Tibial nerve (tissue), 4 donors: Measurements from ENCODE around the gene CXXC5. TPM values are rescaled to one million over a fixed set of nuclear protein-coding genes. Genes with fewer than 3 reads are reported as not detected.

Experiments
- DNase-seq, 2 donors: peaks; one replicate each; pipeline ENCODE4 v3.0.0-alpha.2; 2019; ENCODE audit warnings: low spot score in 2 of 2
- H3K27ac ChIP-seq, 4 donors: fragments of 200-600 bp; sonication (generic) in 3 of 4; one replicate each; pipeline ENCODE4 v1.5.1; 2017 to 2019; ENCODE audit warnings: mild to moderate bottlenecking in 1 of 4
- H3K27me3 ChIP-seq, 2 donors: fragments of 200-600 bp; sonication (generic) in 1 of 2; one replicate each; pipeline versions ENCODE4 v1.5.1 to v1.6.0; 2017 to 2019
- H3K36me3 ChIP-seq, 3 donors: fragments of 200-600 bp; sonication (generic); one replicate each; pipeline ENCODE4 v1.5.1; 2018 to 2019
- H3K4me1 ChIP-seq, 4 donors: fragments of 200-600 bp; sonication (generic) in 3 of 4; one replicate each; pipeline ENCODE4 v1.5.1; 2017 to 2019
- H3K4me3 ChIP-seq, 4 donors: fragments of 200-600 bp; sonication (generic) in 3 of 4; one replicate each; pipeline ENCODE4 v1.5.1; 2017 to 2019; ENCODE audit warnings: mild to moderate bottlenecking in 1 of 4, moderate library complexity in 1 of 4
- H3K9me3 ChIP-seq, 4 donors: fragments of 200-600 bp; sonication (generic) in 3 of 4; one replicate each; pipeline ENCODE4 v1.5.1; 2017 to 2019
- EP300 ChIP-seq, 2 donors: sonication (generic); formaldehyde crosslinking; IDR thresholded peaks; one replicate each; pipeline ENCODE4 v1.6.1; 2017; ENCODE audit warnings: antibody characterized with exemption in 2 of 2, mild to moderate bottlenecking in 1 of 2
- POLR2A ChIP-seq, 2 donors: fragments of 450-650 bp; IDR thresholded peaks; one replicate each; pipeline ENCODE4 v1.6.1; 2017; ENCODE audit warnings: antibody characterized with exemption in 2 of 2, mild to moderate bottlenecking in 2 of 2, moderate library complexity in 2 of 2
- WGBS, 2 donors: methylation state at CpG; one replicate each; pipeline ENCODE4 v1.1.5; 2018; 5-methylcytosine and 5-hydroxymethylcytosine counted together
- total RNA-seq, 4 donors: library from RNA; depleted of rRNA; stranded (reverse); fragments of >200 nt; gene quantifications; one replicate each; pipeline ENCODE4 v1.1.0, GENCODE V29; 2016
- TF ChIP-seq, protein P1 (sequence below), 5 experiments: fragments of 200-600 bp in 3 of 5; fragments of 450-650 bp in 2 of 5; sonication (generic) in 3 of 5; IDR thresholded peaks; one replicate each; pipeline ENCODE4 v1.5.1; 2016 to 2019; ENCODE audit warnings: antibody characterized with exemption in 5 of 5, mild to moderate bottlenecking in 3 of 5, moderate library complexity in 2 of 5

Gene CXXC5
- total RNA-seq, 4 donors from 2014 or later, result 45.0 to 80.4 (median 67.0) TPM

DNA sequence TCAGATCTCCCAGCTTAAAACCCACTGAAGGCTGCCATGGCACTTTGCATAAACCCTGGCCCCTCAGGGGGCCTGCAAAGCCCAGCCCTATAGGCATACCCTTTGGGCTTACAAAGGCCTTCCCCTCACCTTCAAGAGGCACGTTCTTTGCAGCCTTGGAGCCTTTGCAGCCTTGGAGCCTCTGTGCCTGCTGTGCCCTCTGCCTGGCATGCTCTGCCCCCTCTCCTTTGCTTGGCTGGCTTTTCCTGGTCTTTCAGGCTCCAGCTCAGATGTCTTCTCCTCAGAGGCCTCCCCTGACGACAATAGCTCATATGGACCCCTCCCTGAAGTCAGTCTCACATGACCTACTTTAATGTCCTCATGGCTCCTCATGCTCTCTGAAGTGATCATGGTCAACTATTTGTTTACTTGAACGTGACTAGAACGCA lies 60.3 kb downstream of the CXXC5 start:
- no peaks in the 10 kb centered on the region for H3K36me3 ChIP-seq
- peak overlapping the region in 3 of 4 donors; percentile 67 to 89 (median 87) for H3K27ac ChIP-seq
- peaks cover 0 to 44% (median 36%) of the 10 kb centered on the region in 4 donors for H3K4me1 ChIP-seq
- H3K27me3 ChIP-seq, result peaks cover 0 to 5% of the 10 kb centered on the region in 2 donors
- WGBS, 2 donors, result 53 to 58% methylated on average over 4 of the region's 4 CpGs
- no peak for TF ChIP-seq EP300 (IDR thresholded peaks at IDR 0.05)
- no peak for TF ChIP-seq POLR2A (IDR thresholded peaks at IDR 0.05)
- TF ChIP-seq, protein P1, sequence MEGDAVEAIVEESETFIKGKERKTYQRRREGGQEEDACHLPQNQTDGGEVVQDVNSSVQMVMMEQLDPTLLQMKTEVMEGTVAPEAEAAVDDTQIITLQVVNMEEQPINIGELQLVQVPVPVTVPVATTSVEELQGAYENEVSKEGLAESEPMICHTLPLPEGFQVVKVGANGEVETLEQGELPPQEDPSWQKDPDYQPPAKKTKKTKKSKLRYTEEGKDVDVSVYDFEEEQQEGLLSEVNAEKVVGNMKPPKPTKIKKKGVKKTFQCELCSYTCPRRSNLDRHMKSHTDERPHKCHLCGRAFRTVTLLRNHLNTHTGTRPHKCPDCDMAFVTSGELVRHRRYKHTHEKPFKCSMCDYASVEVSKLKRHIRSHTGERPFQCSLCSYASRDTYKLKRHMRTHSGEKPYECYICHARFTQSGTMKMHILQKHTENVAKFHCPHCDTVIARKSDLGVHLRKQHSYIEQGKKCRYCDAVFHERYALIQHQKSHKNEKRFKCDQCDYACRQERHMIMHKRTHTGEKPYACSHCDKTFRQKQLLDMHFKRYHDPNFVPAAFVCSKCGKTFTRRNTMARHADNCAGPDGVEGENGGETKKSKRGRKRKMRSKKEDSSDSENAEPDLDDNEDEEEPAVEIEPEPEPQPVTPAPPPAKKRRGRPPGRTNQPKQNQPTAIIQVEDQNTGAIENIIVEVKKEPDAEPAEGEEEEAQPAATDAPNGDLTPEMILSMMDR (IDR thresholded peaks at IDR 0.05), result no peak
- no peak overlapping the region for H3K4me3 ChIP-seq
- no peaks in the 10 kb centered on the region for H3K9me3 ChIP-seq
- no peak for DNase-seq

DNA sequence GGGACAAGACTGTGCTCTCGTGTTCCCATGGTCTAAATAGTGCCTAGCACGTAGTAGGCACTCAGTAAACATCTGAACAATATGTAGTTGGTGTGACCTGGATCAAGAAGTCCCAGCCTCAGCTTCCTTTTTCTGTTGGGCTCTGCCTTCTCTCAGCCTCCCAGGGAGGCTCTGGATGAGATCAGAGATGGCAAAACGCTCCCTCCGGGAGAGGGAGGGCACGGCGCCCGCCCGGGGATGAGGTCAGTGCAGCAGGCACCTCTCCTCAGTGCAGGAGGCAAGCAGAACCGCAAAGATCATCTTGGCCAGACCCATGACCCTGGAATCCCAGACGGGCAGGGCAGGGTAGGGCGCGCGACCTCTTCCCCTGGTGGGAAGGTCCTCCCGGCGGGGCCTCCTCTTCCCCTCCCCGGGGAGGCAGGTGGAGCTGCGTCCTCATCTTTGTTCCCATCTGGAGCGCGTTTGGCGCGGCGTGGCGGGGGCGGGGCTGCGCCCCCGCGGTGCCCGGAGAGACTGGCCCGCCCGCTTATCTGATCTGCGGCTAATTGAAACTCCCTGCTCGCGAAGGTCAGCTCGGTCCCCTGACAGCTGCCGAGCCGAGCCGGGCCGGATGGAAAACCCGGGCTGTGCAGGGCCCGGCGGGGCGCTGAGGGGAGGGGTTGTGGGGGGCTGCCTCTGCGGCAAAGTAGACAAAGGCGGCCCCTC lies 60.9 kb downstream of the CXXC5 start:
- 10 to 29% methylated on average over 4 to 14 of the region's 44 CpGs for WGBS, 2 donors
- peaks cover 0 to 5% of the 10 kb centered on the region in 2 donors for H3K27me3 ChIP-seq
- TF ChIP-seq EP300 (IDR thresholded peaks at IDR 0.05), result peak in 1 of 2 donors; percentile 44
- TF ChIP-seq POLR2A (IDR thresholded peaks at IDR 0.05), result no peak
- no peak for DNase-seq
- H3K4me1 ChIP-seq, result peaks cover 0 to 44% (median 36%) of the 10 kb centered on the region in 4 donors
- H3K4me3 ChIP-seq, result peak overlapping the region; percentile 10 to 44 (median 25)
- no peaks in the 10 kb centered on the region for H3K9me3 ChIP-seq
- H3K27ac ChIP-seq, result peak overlapping the region; percentile 21 to 89 (median 77)
- no peaks in the 10 kb centered on the region for H3K36me3 ChIP-seq

DNA sequence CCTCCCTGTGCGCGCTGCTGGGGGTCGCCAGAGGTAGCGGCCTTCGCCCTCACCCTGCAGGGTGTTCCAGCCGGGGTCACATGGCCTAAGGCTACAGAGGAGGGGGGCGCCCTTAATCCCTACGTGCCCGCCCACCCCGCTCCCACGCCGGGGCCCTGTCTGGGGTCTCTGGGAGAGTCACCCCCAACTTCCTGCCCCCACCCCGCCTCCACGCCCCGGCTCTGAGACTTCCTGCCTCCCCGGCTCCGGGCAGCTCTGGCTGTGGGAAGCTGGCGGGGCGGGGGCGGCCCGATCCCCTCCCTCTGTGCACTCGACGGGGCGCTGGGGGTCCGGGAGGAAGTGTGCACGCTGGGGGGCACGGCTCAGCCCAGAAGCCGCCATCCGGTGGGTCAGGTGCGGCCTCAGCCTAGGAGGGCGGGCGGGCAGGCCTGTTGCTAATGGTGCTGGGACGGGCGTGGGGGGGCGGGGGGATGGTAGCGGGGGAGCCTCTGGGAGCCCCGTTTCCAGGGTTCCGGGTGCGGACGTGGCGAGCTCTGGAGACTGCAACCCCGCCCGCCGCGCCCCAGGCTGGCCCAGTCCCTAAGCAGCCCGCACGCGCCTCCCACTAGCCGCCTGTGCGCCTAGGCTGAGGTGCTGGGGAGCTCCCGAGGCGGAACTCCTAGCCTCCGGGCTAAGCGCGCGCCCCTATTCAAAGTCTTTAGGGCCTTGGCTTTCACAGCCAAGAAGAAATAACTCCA lies 61.6 kb downstream of the CXXC5 start:
- H3K9me3 ChIP-seq, result no peaks in the 10 kb centered on the region

DNA sequence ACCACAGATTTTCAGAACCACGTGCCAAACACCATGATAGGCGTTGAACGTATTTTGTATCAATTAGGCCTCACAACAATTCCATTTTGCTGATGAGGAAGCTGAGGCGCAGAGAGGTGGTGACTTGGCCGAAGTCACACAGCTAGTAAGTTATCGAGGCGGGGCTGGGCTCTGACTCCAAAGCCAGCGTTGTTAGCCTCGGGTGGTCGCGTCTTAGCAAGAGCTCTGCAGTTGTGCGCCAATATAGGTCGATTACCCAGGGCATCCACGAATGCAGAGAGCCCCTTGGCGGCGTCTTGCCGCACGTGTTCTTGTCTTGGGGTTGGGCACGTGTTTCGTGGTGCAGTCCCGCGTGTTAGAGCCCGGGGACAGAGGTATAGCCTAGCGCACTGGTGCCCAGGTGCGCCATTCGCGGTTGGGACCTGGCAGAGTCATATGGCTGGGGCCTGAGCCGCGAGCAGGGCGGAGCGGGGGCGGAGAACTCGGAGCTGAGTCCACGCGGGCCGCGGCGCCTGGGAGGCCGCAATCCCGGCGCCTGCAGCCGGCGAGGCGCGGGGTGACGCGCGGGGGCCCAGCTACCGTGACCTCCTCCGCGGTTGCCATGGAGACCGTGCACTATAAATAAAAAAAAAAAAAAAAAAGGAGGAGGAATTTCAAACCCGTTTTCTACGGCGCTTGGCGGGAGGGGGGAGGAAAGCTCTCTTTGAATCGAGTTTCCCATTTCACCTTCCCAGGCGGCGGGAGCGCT lies 62.3 kb downstream of the CXXC5 start:
- Histone ChIP-seq H3K9me3 (no peaks in the 10 kb centered on the region), H3K4me3 (peak overlapping the region; percentile 36 to 74 (median 58)), H3K27ac (peak overlapping the region; percentile 43 to 89 (median 78)), H3K36me3 (no peaks in the 10 kb centered on the region), H3K27me3 (peaks cover 0 to 5% of the 10 kb centered on the region in 2 donors), H3K4me1 (peaks cover 0 to 44% (median 36%) of the 10 kb centered on the region in 4 donors)
- TF ChIP-seq POLR2A (IDR thresholded peaks at IDR 0.05) (no peak), EP300 (IDR thresholded peaks at IDR 0.05) (no peak)
- TF ChIP-seq, protein P1 (IDR thresholded peaks at IDR 0.05), result no peak
- 7 to 11% methylated on average over 48 to 52 of the region's 60 CpGs for WGBS, 2 donors
- no peak for DNase-seq

More for the DNA sequence above, 61.6 kb downstream of the CXXC5 start:
- no peaks in the 10 kb centered on the region for H3K36me3 ChIP-seq
- H3K4me1 ChIP-seq, result peaks cover 0 to 44% (median 36%) of the 10 kb centered on the region in 4 donors
- DNase-seq, result no peak
- peaks cover 0 to 5% of the 10 kb centered on the region in 2 donors for H3K27me3 ChIP-seq
- H3K4me3 ChIP-seq, result peak overlapping the region; percentile 10 to 44 (median 25)
- TF ChIP-seq, protein P1 (IDR thresholded peaks at IDR 0.05), result no peak
- no peak for TF ChIP-seq EP300 (IDR thresholded peaks at IDR 0.05)
- no peak for TF ChIP-seq POLR2A (IDR thresholded peaks at IDR 0.05)
- H3K27ac ChIP-seq, result peak overlapping the region; percentile 21 to 89 (median 77)
- 16 to 58% methylated on average over 5 to 39 of the region's 56 CpGs for WGBS, 2 donors
